ENCODE data around the gene C17orf100. TPM values are rescaled to one million over a fixed set of nuclear protein-coding genes. Genes with fewer than 3 reads are reported as not detected.

Gene C17orf100
- total and polyA plus RNA-seq, 2 of the 13 experiments (the other 11 are each of a cell fraction or from before 2014, with no cell fraction given) = 3.6 to 8.7 TPM

GRCh38 chr17:6640536-6641246 is 10.9 kb upstream of the C17orf100 start, which contains the start of the genes KIAA0753 and TXNDC17 (continued):
- no peak for TF ChIP-seq ZNF224 (CRISPR knock-in tag; IDR thresholded peaks at IDR 0.05)
- peak; percentile 93 for TF ChIP-seq RBFOX2 (IDR thresholded peaks at IDR 0.05; ENCODE audit: low read depth, low read length)
- TF ChIP-seq, protein P1, sequence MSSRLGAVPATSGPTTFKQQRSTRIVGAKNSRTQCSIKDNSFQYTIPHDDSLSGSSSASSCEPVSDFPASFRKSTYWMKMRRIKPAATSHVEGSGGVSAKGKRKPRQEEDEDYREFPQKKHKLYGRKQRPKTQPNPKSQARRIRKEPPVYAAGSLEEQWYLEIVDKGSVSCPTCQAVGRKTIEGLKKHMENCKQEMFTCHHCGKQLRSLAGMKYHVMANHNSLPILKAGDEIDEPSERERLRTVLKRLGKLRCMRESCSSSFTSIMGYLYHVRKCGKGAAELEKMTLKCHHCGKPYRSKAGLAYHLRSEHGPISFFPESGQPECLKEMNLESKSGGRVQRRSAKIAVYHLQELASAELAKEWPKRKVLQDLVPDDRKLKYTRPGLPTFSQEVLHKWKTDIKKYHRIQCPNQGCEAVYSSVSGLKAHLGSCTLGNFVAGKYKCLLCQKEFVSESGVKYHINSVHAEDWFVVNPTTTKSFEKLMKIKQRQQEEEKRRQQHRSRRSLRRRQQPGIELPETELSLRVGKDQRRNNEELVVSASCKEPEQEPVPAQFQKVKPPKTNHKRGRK (CRISPR knock-in tag; IDR thresholded peaks at IDR 0.05) = 0 out of 2 replicates have a peak, but pooled peaks have one; percentile 21
- TF ChIP-seq KAT7 (CRISPR knock-in tag; IDR thresholded peaks at IDR 0.05; ENCODE audit: borderline replicate concordance) = no peak; the same call in 1 of the 2 replicates
- TF ChIP-seq ZNF138 (CRISPR knock-in tag; IDR thresholded peaks at IDR 0.05; ENCODE audit: low read depth) = no peak
- no peak for TF ChIP-seq ZNF343 (CRISPR knock-in tag; IDR thresholded peaks at IDR 0.05)
- TF ChIP-seq ZBTB40 (IDR thresholded peaks at IDR 0.05) = no peak
- TF ChIP-seq ZBTB40 (CRISPR knock-in tag; IDR thresholded peaks at IDR 0.05) = peak; percentile 32
- TF ChIP-seq MYNN (CRISPR knock-in tag; IDR thresholded peaks at IDR 0.05; ENCODE audit: low read depth) = peak; percentile 88; the same call in 1 of the 2 replicates
- no peak for TF ChIP-seq ZNF841 (CRISPR knock-in tag; IDR thresholded peaks at IDR 0.05; ENCODE audit: borderline replicate concordance)
- TF ChIP-seq DMAP1 (CRISPR knock-in tag; IDR thresholded peaks at IDR 0.05) = peak; percentile 94
- TF ChIP-seq ZNF724P (CRISPR knock-in tag; IDR thresholded peaks at IDR 0.05; ENCODE audit: borderline replicate concordance) = peak; percentile 89; the same call in 1 of the 2 replicates
- 0 out of 2 replicates have a peak, but pooled peaks have one; percentile 38 for TF ChIP-seq ZNF772 (CRISPR knock-in tag; IDR thresholded peaks at IDR 0.05)
- no peak for TF ChIP-seq CENPX (CRISPR knock-in tag; IDR thresholded peaks at IDR 0.05)
- peak; percentile 63 for TF ChIP-seq CREM (IDR thresholded peaks at IDR 0.05)
- no peak for TF ChIP-seq CREM (CRISPR knock-in tag; IDR thresholded peaks at IDR 0.05)
- no peak for TF ChIP-seq NCOA1 (CRISPR knock-in tag; IDR thresholded peaks at IDR 0.05)
- peak; percentile 94 for TF ChIP-seq GABPB1 (CRISPR knock-in tag; IDR thresholded peaks at IDR 0.05)
- TF ChIP-seq KAT8 (CRISPR knock-in tag; IDR thresholded peaks at IDR 0.05) = peak; percentile 94
- TF ChIP-seq TAF1 (CRISPR knock-in tag; IDR thresholded peaks at IDR 0.05) = peak; percentile 95
- TF ChIP-seq RXRB (CRISPR knock-in tag; IDR thresholded peaks at IDR 0.05; ENCODE audit: borderline replicate concordance) = peak; percentile 62; the same call in 1 of the 2 replicates
- TF ChIP-seq HDAC1 (CRISPR knock-in tag; IDR thresholded peaks at IDR 0.05) = peak; percentile 90
